ENCODE results near the gene FN3KRP.

The FN3KRP gene

GRCh38 chr17:82709024-82709675 is 7.4 kb upstream of the FN3KRP start:
- no peak for DNase-seq (ENCODE audit: low read depth)

- DNase-seq (ENCODE audit: low read depth) = no peak
Observed at GRCh38 chr17:82709676-82710498, 6.6 kb upstream of the FN3KRP start.

- no peak for DNase-seq (ENCODE audit: low read depth)
Observed at GRCh38 chr17:82710499-82711232, 5.8 kb upstream of the FN3KRP start.

- DNase-seq (ENCODE audit: low read depth) = no peak
Observed at GRCh38 chr17:82713071-82713723, 3.3 kb upstream of the FN3KRP start.

- no peak for DNase-seq (ENCODE audit: low read depth)
Observed at GRCh38 chr17:82718986-82719685, 2.6 kb downstream of the FN3KRP start.

- no peak for DNase-seq (ENCODE audit: low read depth)
Observed at GRCh38 chr17:82720204-82720603, 3.7 kb downstream of the FN3KRP start.

- no peak for DNase-seq (ENCODE audit: low read depth)
Observed at GRCh38 chr17:82722341-82723013, 6.0 kb downstream of the FN3KRP start.

GRCh38 chr17:82723169-82723807 is 6.8 kb downstream of the FN3KRP start:
- DNase-seq (ENCODE audit: low read depth) = no peak

GRCh38 chr17:82726427-82726826 is 9.9 kb downstream of the FN3KRP start:
- DNase-seq (ENCODE audit: low read depth) = no peak

GRCh38 chr17:82729479-82730260 is 13.2 kb downstream of the FN3KRP start:
- no peak for DNase-seq (ENCODE audit: low read depth)

- DNase-seq (ENCODE audit: low read depth) = no peak
Observed at GRCh38 chr17:82732118-82732743, 15.7 kb downstream of the FN3KRP start.

- no peak for DNase-seq (ENCODE audit: low read depth)
Observed at GRCh38 chr17:82734987-82735866, 18.7 kb downstream of the FN3KRP start, which contains the start of gene FN3K. TSS of gene FN3K (plus strand) at chr17:82735615. CDS start at chr17:82735637, 22 bp downstream.

- no peak for DNase-seq (ENCODE audit: low read depth)
Observed at GRCh38 chr17:82736511-82737185, 20.1 kb downstream of the FN3KRP start.

GRCh38 chr17:82737967-82738877 is 21.7 kb downstream of the FN3KRP start:
- no peak for DNase-seq (ENCODE audit: low read depth)

- DNase-seq (ENCODE audit: low read depth) = no peak
Observed at GRCh38 chr17:82740906-82741759, 24.6 kb downstream of the FN3KRP start.
